ENCODE measurements around the gene CFAP92. TPM values are rescaled to one million over a fixed set of nuclear protein-coding genes. Genes with fewer than 3 reads are reported as not detected.

Gene CFAP92
- polyA plus RNA-seq, 1 experiment, result 0.10 TPM

DNA sequence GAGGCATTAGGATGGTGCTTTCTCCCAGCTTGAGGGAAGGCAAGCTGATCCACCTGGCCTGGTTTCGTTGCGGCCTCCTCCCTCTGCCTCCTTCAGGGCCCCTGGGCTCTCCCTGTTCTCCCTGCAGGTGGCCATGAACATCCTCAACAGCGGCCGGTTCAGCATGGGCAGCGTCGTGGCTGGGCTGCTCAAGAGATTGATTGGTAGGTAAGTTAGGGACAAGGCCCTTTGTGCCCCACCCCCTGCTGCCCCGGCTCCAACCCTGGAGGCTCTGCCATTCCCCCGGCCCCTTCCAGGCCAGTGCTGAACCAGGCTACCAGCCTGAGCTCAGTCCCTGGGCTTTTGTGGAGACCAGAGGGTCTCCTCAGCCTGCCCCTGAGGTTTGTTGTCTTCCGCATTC is 91.5 kb downstream of the CFAP92 start:
- H3K27me3 ChIP-seq (ENCODE audit: control insufficient read depth, insufficient read depth, low read length), result no peaks in the 10 kb centered on the region
- H3K4me3 ChIP-seq (ENCODE audit: low read depth, low read length), result no peak overlapping the region
- DNase-seq (ENCODE audit: low read depth, low spot score), result no peak
- TF ChIP-seq, protein P1, sequence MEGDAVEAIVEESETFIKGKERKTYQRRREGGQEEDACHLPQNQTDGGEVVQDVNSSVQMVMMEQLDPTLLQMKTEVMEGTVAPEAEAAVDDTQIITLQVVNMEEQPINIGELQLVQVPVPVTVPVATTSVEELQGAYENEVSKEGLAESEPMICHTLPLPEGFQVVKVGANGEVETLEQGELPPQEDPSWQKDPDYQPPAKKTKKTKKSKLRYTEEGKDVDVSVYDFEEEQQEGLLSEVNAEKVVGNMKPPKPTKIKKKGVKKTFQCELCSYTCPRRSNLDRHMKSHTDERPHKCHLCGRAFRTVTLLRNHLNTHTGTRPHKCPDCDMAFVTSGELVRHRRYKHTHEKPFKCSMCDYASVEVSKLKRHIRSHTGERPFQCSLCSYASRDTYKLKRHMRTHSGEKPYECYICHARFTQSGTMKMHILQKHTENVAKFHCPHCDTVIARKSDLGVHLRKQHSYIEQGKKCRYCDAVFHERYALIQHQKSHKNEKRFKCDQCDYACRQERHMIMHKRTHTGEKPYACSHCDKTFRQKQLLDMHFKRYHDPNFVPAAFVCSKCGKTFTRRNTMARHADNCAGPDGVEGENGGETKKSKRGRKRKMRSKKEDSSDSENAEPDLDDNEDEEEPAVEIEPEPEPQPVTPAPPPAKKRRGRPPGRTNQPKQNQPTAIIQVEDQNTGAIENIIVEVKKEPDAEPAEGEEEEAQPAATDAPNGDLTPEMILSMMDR (IDR thresholded peaks at IDR 0.05; ENCODE audit: low read depth, low read length), result no peak
- H3K27ac ChIP-seq (ENCODE audit: low read depth, low read length), result no peak overlapping the region
- CTCF ChIA-PET, result no interaction called here
- POLR2A ChIA-PET, result no interaction called here
- no peaks in the 10 kb centered on the region for H3K9me3 ChIP-seq (ENCODE audit: control insufficient read depth, insufficient read depth, low read length)

DNA sequence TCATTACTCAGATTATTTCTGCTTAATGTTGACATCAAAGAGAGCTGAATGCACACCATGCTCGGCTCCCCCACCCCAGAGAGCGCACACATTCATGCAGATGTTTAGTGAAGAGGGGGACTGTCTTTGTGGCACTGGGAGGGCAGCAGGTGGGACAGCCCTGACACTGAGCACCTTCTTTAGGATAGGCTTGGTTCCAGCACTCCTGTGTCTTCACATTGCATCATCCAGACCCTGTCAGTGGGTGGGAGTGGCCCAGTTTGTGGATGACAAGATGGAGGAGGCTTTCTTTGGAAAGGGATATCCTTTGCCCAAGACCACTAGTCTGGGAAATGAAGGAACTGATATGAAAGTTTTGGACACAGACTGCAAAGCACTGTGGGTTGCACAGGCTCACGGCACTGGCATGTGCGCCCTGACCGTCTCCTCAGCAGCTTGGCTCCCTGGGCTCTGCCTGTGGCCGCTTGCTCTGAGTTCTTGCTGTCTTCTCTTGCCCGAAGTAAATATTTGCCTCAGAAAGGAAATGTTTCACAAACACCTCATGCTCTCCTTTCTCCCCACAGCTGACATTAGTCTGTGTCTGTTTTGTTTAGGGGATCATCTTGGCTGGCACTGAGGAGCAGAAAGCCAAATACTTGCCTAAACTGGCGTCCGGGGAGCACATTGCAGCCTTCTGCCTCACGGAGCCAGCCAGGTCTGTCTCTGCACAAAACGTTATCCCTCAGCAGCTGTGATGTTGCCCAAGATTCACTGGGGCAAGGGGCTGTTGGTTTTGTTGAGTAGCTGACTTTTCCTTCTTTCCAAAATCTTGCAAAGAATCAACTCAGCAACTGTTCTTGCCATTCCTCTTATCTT is 97.8 kb downstream of the CFAP92 start:
- ChIA-PET POLR2A (no interaction called here), CTCF (no interaction called here)
- Histone ChIP-seq H3K27ac (ENCODE audit: low read depth, low read length) (peak overlapping the region; percentile 65), H3K4me3 (ENCODE audit: low read depth, low read length) (no peak overlapping the region), H3K27me3 (ENCODE audit: control insufficient read depth, insufficient read depth, low read length) (no peaks in the 10 kb centered on the region), H3K9me3 (ENCODE audit: control insufficient read depth, insufficient read depth, low read length) (no peaks in the 10 kb centered on the region)
- DNase-seq (ENCODE audit: low read depth, low spot score), result no peak
- TF ChIP-seq, protein P1 (IDR thresholded peaks at IDR 0.05; ENCODE audit: low read depth, low read length), result no peak

DNA sequence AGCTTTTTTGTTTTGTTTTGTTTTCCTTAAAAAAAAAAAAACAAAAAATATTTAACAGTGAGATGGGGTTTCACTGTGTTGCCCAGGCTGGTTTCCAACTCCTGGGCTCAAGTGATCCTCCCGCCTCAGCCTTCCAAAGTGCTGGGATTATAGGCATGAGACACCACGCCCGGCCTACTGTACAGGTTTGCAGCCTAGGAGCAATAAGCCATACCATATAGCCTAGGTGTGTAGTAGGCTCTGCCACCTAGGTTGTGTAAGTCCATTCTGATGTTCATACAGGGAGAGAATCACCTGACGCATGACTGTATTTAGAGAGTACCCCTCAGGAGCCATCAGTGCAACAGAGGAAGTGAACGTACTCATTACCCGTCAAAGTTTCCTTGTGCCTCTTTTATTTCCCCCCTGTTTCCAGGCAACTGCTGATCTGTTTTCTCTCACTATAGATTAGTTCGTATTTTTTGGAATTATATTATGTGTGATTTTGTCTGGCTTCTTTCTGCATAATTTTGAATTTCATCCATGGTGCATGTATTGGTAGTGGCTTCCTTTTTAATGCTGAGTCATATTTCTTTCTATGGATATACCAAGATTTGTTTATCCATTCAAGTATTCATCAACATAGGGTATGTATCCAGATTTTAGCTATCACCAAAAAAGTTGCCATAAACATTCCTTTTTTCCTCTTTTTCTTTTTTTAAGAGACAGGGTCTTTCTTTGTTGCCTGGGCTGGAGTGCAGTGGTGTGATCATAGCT is 104.6 kb downstream of the CFAP92 start:
- ChIA-PET CTCF (interaction anchor here (0.6 to 1.2 kb wide), 4 partner anchors 14 to 509 kb away, joined by 3 to 17 read pairs (median 3); no protein-coding TSS in a partner anchor), POLR2A (interaction anchor here (0.6 to 0.8 kb wide), 4 partner anchors 10 to 242 kb away, joined by 3 to 4 read pairs (median 3); partner anchors contain the start of gene ACAD9)
- DNase-seq (ENCODE audit: low read depth, low spot score), result no peak
- H3K27me3 ChIP-seq (ENCODE audit: control insufficient read depth, insufficient read depth, low read length), result no peaks in the 10 kb centered on the region
- H3K27ac ChIP-seq (ENCODE audit: low read depth, low read length), result no peak overlapping the region
- H3K9me3 ChIP-seq (ENCODE audit: control insufficient read depth, insufficient read depth, low read length), result no peaks in the 10 kb centered on the region
- TF ChIP-seq, protein P1 (IDR thresholded peaks at IDR 0.05; ENCODE audit: low read depth, low read length), result no peak
- no peak overlapping the region for H3K4me3 ChIP-seq (ENCODE audit: low read depth, low read length)

DNA sequence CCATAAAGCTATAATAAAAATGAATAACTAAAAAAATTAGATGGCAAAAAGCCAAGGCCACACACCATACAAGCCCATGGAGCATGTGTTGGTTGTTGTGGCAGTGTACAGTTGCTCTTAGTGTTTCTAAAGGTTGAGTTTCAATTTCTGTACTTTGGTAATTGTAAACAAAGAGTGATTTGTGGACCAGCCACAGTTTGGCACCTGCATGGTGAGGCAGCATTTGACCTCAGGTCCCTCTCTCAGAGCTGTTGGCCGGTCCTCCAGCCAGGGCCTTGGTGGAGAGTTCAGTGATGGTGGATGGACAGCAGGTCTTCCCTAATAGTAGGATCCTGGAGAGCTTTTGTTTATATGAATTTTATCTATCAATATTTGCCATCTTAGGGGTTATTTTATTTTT is 108.9 kb downstream of the CFAP92 start:
- ChIA-PET POLR2A (no interaction called here), CTCF (interaction anchor here (0.6 kb wide), 1 partner anchor 137 kb away, joined by 3 read pairs; no protein-coding TSS in a partner anchor)
- H3K9me3 ChIP-seq (ENCODE audit: control insufficient read depth, insufficient read depth, low read length), result no peaks in the 10 kb centered on the region
- no peak overlapping the region for H3K27ac ChIP-seq (ENCODE audit: low read depth, low read length)
- no peak overlapping the region for H3K4me3 ChIP-seq (ENCODE audit: low read depth, low read length)
- no peak for DNase-seq (ENCODE audit: low read depth, low spot score)
- TF ChIP-seq, protein P1 (IDR thresholded peaks at IDR 0.05; ENCODE audit: low read depth, low read length), result no peak
- no peaks in the 10 kb centered on the region for H3K27me3 ChIP-seq (ENCODE audit: control insufficient read depth, insufficient read depth, low read length)

Data from AG04450 (cell line).